GM18517 (cell line): Measurements from ENCODE around the gene E2F1.
"Not testable (repeated sequence)": the region's sequence is repeated elsewhere in the genome, so short reads cannot be mapped to it uniquely, and the experiment has no call there.

ENCODE experiments used
- ATAC-seq: cut with Tn5 transposase; IDR thresholded peaks from one replicate; pipeline ENCODE4 v1.9.1; 2021; ENCODE audit warnings: mild to moderate bottlenecking, moderate library complexity; ENCODE audit not compliant: unreplicated experiment

Gene E2F1

DNA sequence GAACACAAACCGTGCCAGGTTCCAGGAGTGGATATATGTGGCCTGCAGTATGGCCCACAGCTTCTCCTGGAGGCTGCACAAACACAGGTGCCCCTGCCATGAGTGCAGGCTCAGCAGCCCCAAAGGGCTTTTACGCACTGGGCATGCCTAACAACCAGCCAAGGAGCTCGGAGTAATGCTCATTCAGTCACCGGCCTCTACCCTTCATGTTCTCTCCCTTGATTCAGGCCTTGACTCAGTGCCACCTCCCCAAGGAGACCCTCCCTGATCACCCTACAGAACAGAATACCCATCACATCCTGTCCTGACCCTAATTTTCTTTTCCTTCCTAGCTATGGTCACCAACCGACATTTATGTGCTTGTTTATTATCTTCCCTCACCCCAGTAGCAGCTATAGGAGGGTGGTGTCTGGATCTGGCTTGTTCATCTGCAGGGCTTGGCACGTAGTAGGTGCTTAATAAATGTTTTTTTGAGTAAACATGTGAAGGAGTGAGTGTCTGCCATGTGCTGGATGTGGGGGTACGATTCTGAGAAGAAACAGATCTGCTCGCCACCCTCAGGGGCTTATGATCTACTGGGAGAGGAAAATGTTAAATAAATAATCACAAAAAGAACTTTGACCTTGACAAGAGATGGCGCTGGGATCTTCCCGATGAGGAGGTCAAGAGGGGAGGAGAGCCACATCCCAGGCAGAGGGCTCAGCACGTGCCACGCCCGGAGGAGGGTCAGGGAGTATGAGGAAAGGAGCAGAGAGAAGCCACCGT is 24.7 kb upstream of the E2F1 start:
- ATAC-seq: no peak

DNA sequence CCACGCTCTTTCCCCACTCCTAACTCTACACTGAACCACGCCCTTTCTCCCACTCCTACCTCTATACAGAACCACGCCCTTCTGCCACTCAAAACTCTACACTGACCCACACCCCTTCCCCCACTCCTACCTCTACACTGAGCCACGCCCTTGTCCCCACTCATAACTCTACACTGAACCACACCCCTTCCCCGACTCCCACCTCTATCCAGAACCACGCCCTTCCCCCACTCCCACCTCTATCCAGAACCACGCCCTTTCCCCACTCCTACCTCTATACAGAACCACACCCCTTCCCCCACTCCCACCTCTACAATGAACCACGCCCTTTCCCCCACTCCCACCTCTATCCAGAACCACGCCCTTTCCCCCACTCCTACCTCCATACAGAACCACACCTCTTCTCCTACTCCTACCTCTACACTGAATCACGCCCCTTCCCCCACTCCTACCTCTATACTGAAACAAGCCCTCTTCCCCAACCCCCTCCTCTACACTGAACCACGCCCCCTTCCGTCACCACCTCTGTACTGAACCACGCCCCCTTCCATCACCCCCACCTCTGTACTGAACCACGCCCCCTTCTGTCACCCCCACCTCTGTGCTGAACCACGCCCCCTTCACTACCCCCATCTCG is 23.8 kb upstream of the E2F1 start:
- ATAC-seq: no peak

DNA sequence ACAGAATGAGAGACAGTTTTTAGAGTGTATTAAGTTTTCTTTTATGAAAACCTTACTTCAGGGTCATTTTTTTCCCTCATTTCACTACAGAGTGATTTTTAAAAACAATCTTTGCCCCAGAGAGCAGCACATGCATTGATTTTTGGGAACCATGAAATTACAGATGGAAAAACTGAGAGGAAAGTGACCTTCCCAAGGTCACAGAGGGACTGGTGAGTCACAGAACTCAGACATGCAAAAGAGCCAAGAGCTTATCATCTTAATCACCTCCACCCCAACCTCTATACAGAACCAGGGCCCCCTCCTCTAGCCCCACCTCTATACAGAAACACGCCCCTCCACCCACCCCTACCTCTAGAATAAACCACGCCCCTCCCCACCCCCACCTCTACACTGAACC is 23.2 kb upstream of the E2F1 start:
- ATAC-seq: no peak

DNA sequence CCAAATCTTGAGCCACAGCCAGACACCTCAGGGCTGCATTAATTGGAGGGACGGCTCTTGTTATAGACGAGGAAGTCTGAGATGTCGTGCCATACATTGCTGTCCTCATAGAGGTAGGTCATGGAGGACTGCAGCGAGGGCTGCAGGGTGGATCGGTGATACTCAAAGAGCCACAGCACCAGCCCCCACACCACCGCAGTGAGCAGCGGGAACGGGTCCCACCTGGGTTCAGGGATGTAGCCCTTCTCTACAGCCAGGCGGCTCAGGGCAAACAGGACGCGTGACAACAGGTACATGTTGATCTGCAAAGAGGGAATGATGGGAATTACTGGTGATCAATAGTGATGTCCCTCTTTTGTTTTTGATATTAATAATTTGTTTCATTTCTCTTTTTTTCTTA is 21.5 kb upstream of the E2F1 start:
- no peak for ATAC-seq

DNA sequence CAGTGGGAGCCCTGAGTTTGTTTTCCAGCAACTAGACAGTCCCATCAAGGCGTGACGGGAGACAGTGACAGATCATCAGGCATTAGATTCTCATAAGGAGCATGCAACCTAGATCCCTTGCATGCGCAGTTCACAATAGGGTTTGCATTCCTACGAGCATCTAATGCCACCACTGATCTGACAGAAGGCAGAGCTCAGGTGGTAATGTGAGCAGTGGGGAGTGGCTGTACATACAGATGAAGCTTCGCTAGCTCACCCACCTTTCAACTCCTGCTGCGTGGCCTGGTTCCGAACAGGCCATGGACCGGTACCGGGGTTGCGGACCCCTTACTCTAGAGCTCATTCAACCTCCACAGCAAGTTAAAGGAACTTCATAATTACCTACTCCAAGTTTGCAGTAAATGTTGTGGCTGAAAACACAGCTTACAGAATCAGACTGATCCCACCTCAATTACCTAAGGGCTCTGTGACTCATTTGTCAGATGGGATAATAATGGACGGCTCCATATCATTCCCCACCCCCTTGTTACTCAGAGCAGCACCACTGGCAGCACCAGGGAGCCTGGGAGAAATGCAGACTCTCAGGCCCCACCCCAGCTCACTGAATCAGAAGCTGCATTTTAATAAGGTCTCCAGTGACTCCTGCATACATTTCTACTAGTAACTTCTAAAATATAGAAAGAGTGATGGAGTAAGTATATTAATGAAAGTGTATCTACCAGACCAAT is 18.2 kb upstream of the E2F1 start:
- ATAC-seq: no peak

DNA sequence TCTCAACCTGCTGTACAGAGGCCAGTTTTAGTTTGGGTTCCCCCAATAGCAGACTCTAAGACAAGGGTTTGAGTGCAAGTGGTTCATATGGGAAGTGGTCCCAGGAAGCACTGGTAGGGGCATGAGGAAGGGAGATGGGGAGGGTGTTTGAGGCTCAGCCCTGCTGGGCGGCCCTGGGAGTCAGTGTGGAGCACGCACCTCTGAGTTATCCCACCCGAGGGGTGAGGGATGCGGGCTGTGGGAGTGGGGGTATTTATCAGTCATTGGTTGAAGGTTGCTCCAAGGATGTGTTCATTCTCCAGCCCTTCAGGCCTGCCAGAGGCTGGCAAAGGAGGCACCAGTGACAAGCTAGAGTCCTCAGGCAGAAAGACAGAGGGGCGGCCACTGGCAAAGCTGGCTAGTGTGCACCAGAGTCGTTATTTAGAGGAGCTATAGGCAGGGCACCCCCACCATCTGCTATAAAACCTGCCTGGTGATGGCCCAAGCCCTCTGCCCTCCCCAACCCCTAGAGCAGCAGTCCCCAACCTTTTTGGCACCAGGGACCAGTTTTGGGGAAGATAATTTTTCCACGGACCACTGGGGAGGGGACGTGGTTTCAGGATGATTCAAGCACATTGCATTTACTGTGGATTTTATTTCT is 17.4 kb upstream of the E2F1 start:
- ATAC-seq: no peak

DNA sequence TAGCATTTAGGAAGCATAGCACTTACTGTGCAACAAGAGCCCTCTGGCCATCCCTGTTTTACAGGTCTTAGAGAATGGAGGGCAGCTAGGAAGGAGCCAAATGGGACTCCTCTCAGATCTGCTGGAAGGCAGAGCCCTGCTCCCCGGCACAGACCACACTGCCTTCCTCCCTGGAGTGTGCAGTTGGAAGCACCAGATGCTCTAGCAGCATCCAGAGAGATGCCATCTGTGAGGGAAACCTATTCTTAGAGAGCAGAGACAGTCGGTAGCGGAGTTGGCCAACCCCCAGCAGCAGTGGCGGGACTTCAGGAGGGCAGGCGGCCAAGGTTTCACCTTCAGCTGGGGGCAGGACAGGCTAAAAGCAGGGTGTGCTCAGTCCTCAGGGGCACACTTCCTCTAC is 16.7 kb upstream of the E2F1 start:
- no peak for ATAC-seq

DNA sequence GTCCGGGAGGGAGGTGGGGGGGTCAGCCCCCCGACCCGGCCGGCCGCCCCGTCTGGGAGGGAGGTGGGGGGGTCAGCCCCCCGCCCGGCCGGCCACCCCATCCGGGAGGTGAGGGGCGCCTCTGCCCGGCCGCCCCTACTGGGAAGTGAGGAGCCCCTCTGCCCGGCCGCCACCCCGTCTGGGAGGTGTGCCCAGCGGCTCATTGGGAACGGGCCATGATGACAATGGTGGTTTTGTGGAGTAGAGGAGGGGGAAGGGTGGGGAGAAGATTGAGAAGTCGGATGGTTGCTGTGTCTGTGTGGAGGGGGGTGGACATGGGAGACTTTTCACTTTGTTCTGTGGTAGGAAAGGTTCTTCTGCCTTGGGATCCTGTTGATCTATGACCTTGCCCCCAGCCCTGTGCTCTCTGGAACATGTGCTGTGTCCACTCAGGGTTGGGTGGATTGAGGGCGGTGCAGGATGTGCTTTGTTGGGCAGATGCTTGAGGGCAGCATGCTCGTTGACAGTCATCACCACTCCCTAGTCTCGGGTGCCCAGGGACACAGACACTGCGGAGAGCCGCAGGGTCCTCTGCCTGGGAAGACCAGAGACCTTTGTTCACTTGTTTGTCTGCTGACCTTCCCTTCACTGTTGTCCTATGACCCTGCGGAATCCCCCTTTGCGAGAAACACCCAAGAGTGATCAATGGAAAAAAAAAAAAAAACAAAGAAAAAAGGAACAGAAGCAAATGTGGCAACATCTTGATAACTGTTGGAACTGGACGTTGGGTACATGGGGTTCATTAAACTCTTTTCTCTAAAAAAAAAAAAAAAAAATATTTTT is 15.7 kb upstream of the E2F1 start:
- no peak for ATAC-seq

DNA sequence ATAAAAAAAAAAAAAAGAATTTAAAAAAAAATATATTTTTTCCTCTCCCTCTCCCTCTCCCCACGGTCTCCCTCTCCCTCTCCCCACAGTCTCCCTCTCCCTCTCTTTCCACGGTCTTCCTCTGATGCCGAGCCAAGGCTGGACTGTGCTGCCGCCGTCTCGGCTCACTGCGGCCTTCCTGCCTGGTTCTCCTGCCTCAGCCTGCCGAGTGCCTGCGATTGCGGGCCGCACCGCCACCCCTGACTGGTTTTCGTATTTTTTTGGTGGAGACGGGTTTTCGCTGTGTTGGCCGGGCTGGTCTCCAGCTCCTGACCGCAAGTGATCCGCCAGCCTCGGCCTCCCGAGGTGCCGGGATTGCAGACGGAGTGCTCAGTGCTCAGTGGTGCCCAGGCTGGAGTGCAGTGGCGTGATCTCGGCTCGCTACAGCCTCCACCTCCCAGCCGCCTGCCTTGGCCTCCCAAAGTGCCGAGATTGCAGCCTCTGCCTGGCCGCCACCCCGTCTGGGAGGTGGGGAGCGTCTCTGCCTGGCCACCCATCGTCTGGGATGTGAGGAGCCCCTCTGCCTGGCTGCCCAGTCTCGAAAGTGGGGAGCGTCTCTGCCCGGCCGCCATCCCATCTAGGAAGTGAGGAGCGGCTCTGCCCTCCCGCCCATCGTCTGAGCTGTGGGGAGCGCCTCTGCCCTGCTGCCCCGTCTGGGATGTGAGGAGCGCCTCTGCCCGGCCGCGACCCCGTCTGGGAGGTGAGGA is 14.7 kb upstream of the E2F1 start:
- ATAC-seq: not testable (repeated sequence)

DNA sequence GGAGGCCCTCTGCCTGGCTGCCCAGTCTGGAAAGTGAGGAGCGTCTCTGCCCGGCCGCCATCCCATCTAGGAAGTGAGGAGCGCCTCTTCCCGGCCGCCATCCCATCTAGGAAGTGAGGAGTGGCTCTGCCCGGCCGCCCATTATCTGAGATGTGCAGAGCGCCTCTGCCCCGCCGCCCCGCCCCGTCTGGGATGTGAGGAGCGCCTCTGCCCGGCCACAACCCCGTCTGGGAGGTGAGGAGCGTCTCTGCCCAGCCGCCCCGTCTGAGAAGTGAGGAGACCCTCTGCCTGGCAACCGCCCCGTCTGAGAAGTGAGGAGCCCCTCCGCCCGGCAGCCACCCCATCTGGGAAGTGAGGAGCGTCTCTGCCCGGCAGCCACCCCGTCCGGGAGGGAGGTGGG is 12.8 kb upstream of the E2F1 start:
- ATAC-seq: not testable (repeated sequence)

DNA sequence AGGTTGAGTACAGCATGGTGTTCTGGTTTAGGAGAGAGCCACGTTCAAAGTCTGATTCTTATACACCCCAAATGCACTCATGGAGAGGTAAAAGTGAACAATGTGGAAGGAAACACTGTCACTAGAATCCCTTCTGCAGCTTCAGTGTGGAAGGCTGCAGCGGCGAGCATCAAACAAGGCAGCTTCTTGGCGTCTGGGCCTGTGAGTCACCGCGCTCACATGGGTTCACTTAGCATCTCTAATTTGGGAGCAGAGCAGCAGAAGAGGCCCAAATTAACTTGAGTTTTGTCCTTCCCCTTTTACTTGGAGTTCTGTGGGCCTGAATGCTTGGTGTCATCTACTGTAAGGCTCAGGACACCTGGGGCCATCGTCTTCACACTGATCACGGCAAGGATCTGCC is 10.9 kb upstream of the E2F1 start:
- ATAC-seq: no peak

DNA sequence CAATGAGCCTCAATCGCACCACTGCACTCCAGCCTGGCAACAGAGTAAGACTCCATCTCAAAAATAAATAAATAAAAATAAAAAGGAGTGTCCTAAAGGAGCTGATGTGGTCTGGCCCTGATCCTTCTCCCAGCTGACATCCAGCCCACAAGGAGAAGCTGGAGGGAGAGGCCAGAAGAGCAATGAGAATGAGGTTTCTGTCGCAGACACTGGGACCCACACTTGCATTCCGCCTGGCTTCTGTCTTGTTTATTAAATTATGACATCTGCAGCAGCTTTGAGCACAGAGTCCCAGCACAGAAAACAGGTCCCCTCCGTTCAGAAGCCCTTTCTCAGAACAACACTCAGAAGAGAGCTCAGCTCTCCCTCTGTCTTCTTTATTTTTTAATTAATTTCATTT is 10.3 kb upstream of the E2F1 start:
- no peak for ATAC-seq

DNA sequence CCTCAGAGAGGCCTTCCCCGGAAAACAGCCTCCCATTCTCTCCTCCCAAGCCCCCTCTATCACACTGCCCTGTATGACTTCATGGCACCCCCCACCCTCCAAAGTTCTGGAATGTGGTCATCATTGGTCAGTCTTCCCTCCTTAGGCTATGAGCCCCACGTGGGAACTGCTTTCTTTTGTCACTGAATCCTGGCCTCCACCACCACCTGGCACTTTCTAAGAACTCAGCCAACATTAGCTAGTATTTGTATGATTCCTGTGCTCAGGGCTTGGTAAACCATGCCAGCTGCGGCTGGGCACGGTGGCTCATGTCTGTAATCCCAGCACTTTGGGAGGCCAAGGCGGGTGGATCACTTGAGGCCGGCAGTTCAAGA is 8.4 kb upstream of the E2F1 start:
- ATAC-seq: no peak

DNA sequence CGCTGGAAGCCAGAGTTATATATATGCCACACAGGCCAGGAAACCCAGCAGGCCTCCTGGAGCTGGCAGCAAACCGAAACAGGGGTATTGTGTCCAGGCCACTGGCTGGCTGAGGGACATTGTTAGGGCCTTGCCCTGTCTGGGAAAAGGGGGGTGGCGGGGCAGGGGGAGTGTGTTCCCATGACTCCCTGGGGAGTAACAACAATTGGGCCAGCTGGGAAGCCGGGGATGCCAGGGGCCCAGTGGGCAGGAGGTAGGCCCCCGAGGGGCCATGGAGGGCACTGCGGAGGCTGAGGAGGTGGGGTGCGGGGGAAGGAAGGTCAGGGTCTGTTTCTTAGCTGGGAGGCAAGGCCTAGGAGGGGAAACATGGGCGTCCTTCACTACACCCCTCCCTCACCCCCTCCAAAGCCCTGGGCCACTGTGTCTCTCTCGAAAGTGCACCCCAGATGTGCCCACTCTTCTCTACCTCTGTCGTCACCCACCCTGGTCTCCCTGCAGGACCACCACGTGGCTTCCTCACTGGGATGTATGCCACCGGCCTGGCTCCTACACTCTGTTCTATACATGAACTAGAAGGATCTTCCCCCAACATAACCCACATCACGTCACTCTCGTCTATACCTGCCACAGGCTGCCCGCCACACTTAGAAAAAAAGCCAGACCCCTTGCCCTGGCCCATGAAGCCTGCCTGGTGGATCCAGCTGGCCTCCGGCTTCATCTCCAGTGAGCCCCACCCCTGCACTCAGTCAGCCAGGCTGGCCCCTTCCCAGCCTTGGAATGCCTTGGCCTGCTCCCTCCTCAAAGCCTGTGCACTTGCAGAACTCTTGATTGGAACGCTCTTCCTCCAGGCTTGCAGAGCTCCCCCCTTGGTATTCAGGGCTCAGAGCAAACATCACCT is 7.8 kb upstream of the E2F1 start:
- no peak for ATAC-seq

DNA sequence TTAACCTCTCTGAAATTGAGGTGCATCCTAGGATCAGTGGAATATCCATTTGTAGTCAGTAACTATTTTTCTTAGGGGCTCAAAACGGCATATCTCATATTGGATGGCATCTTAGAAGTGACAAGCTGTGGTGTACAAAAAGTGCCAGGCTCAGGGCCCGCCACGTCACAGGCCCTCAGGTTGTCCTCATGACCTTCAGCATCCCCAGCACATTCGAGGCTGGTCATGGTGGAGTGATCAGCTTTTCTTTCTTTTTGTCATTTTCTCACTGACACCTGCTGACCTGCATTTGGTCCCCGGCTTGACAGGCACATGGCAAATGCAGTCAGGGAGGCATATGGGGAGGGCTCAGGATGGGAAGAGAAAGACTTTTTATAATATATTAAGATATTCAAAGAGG is 7.1 kb upstream of the E2F1 start:
- no peak for ATAC-seq

DNA sequence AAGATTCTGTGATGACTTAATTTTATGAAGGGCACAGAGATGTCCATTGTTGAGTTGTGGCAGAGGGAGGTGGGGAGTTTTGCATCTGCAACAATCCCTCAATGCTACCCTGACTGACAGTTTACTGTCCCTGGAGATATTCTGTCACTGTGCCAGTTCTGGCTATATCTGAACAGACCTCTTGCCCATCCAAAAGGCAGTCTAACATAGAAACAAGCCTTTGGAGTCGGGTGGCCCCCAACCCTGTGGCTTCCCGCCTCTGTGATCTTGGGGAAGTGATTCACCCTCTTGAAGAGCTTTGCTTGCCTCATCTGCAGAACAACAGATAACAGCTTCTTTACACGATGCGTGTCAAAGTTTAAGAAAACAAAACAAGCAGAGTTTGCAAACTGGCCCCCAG is 3.8 kb upstream of the E2F1 start:
- no peak for ATAC-seq

DNA sequence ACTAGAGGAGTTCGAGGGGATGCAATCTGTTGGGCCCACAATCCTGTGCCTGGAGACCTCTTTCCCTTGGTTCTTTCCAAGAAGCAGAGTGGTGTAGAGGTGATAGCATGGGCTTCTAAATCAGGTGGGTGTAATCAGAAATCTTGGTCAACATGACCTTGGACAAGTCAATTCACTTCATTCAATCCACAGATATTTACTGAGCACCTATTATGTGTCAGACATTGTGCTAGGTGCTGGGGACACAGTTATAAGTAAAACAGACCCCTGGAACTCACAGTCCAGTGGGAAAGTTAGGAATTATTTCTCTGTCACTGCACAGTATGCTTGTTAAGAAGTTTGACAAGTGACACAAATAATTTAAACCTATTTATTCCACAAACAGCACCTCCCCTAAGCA is 3.3 kb upstream of the E2F1 start:
- no peak for ATAC-seq

DNA sequence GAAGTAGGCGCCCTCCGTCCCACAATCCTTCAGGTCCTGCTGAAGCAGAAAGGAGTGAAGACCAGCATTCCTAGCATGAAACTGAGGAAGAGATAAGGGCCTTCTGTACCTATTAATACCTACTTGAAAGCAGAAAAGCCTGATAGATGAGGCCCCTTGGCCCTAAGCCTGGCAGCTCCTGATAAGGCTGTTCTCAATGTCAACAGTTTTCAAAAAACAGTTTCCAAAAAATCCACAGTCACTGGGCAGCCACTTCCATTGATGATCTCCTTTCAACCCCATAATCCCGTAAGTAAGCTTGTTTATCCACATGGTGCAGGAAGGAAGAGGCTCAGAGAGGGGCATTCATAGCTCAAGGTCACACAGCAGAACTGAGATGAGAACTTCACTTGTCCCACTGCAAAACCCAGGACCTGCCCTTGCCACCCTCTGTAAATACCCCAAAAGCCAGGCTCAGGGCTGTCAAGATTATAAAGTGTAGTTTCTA is 2.8 kb upstream of the E2F1 start:
- ATAC-seq: no peak
